NOMO-1 treated with dmso at 0.1 percent for 144 hours (cell line): ENCODE results near the gene DMRTC1B.
"Not testable (repeated sequence)": the region's sequence is repeated elsewhere in the genome, so short reads cannot be mapped to it uniquely, and the experiment has no call there.

Source experiments
- DNase-seq: peaks from one replicate; lab custom pipeline; 2025; ENCODE audit not compliant: unreplicated experiment; lab: John Stamatoyannopoulos, UW

The DMRTC1B gene

GRCh38 chrX:72776653-72777466 lies at the start of gene DMRTC1B:
DMRTC1B (plus strand) TSS chrX:72776890; CDS start chrX:72845136, 68,246 bp downstream.
- not testable (repeated sequence) for DNase-seq

GRCh38 chrX:72727846-72728245 lies 48.8 kb upstream of the DMRTC1B start:
- no peak for DNase-seq

- DNase-seq: not testable (repeated sequence)
Measured at GRCh38 chrX:72733636-72734035, 43.1 kb upstream of the DMRTC1B start.

DNA sequence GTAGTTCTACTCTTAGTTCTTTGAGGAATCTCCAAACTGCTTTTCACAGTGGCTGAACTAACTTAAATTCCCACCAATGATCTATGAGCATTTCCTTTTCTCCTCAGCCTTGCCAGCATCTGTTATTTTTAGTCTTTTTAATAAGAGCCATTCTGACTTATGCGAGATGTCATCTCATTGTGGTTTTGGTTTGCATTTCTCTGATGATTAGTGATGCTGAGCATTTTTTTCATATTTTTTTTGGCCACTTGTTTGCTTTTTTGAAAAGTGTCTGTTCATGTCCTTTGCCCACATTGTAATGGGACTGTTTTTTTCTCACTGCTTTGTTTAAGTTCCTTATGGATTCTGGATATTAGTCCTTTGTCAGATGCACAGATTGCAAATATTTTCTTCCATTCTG lies 41.1 kb upstream of the DMRTC1B start:
- DNase-seq: no peak

DNA sequence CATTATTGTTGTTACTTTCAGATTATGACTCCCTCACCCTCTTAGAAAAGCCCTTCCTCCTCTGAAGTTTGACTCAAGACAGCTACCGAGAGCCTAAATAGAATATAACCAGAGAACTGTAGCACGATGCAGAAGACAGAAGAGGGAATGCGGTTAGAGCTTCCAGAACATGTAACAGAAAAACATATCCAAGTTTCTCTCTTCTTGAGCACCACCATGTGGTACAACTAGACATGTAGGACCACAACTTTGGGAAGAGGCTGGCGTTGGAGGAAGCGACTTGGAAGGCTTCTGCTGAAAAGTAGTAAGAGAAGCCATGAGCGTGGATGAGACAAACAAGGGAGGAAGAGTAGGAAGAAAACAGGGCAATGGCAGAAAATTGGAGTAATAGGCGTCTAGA lies 31.1 kb upstream of the DMRTC1B start:
- not testable (repeated sequence) for DNase-seq

DNA sequence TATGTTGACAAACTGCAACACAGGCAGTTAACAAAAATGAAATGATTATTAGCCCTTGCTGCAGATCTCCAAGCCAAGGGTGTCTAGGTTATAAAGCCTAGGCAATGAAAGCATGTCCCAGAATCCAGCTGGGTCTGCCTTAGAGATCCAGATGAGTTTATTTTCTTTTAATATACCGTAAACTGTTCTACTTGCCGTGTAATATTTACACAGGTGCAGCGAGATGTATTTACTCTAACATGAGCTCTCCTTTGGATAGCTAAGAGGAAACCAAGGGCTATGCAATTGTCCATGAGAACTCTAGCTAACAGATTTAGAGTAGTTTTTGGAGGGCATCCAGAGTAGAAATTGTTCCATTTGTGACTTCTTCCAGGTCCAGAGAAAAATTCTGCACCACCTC lies 28.1 kb upstream of the DMRTC1B start:
- not testable (repeated sequence) for DNase-seq

DNA sequence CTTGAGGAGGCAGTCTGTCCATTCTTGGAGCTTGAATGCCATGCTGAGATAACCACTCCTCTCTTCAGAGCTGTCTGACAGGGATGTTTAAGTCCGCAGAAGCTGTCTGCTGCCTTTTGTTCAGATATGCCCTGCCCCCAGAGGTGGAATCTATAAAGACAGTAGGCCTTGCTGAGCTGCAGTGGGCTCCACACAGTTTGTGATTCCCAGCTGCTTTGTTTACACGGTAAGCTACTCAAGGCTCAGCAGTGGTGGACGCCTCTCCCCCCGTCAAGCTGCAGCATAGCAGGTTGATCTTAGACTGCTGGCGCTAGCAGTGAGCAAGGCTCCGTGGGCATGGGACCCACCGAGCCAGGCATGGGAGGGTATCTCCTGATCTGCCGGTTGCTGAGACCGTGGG lies 16.2 kb upstream of the DMRTC1B start:
- DNase-seq: not testable (repeated sequence)

DNA sequence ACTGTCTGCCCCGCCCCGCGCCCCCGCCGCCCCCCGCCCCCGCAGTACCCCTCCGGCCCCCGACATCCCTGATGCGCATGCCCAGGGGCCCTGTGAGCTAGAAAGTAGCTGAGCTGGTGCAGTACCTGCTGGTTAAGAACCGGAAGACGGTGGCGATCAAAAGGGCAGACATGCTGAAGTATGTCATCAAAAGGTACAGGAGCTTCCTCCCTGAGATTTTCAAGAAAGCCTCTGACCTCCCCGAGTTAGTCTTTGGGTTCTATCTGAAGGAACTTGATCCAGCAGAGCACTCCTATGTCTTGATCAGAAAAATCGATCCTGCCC lies 739 bp downstream of the DMRTC1B start:
- not testable (repeated sequence) for DNase-seq

DNA sequence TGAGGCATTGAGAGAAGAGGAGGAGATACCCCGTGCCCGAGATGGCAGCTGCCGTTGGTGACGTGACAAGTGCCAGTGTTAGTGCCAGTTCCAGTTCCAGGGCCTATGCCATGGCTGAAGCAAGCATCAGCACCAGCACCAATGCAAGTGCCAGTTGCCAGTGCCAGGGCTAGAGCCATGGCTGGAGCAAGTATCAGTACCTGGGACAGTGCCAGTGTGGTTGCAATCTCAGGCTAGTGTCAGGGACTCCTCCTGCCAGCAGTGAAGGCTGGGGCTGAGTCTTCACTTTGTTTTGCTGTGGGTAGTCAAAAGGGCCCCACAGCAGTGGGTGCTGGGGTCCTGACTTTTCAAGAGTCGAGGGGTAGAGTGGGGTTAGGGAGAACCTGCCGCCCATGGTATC lies 1.5 kb downstream of the DMRTC1B start:
- DNase-seq: not testable (repeated sequence)

DNA sequence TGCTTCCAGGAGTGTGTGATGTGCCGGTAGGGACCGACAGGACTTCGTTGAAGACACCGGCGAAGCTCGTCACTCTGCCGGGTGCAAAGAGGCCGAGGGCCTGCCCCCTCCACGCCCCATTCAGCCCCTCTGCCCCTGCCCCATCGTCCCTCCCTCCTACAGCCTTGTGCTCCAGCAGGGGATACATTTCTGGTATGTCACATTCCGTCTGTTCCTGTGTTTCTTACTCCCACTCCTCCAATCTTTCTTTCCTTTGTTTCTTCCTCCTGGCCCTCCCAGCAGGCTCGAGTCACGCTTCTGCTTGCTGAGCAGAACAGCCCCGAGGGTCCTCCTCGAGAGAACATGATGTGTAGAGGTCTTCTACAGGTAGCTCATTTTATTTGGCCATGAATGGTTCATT lies 5.9 kb downstream of the DMRTC1B start, which contains the start of gene FAM236B:
Gene FAM236B, minus strand, starts transcription at position 101 of the 400 bp plus-strand sequence. Its CDS starts 100 bp downstream, at position 1.
- DNase-seq: not testable (repeated sequence)

GRCh38 chrX:72783365-72783936 lies 6.8 kb downstream of the DMRTC1B start:
- DNase-seq: not testable (repeated sequence)

- not testable (repeated sequence) for DNase-seq
Measured at GRCh38 chrX:72783964-72784363, 7.3 kb downstream of the DMRTC1B start.

DNA sequence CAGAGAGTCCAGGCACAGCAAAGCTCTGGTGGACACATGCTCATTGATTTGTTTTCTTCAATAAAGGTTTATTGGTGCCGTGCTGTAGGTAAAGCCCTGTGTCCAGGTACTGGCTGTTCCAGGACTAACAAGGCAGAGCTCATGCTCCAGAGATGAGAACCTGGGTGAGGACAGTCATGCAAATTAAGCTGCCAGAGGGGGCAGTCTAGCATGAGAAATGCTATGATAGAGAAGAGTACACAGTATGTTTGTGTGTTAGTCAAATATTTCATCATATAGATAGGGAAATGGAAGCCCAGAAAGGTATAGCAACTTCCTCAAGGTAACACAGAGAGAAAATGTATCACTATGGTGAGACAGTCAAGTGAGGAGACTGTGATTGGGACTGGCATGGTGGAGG lies 11.5 kb downstream of the DMRTC1B start:
- DNase-seq: not testable (repeated sequence)

DNA sequence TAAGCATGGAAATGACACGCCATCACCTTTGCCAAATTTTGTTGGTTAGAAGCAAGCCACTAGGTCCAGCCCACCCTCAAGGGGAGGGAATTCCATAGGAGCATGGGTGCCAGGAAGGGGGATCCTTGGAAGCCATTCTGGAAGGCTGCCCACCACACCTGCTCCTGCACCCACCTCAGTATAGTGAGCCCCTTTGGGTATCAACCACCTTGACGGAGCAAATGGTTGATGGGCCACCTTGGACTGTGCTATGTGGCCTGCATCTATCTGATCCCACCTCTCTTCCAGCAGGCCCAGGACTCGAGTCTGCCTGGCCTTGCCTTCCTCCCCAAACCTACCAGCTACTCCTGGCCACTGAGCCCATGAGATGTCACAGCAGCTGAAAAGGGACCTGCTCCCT lies 13.7 kb downstream of the DMRTC1B start:
- DNase-seq: not testable (repeated sequence)

DNA sequence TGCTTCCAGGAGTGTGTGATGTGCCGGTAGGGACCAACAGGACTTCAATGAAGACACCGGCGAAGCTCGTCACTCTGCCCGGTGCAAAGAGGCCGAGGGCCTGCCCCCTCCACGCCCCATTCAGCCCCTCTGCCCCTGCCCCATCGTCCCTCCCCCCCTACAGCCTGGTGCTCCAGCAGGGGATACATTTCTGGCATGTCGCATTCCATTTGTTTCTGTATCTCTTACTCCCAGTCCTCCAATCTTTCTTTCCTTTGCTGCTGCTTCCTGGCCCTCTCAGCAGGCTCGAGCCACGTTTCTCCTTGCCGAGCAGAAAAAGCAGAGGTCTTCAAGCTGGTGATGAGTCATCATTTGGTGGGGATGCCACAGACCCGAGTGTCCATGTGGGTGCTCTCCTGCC lies 31.4 kb downstream of the DMRTC1B start, which contains the start of gene FAM236D:
Gene FAM236D, minus strand, starts transcription at position 101 of the 400 bp plus-strand sequence. Its CDS starts 100 bp downstream, at position 1.
- not testable (repeated sequence) for DNase-seq

DNA sequence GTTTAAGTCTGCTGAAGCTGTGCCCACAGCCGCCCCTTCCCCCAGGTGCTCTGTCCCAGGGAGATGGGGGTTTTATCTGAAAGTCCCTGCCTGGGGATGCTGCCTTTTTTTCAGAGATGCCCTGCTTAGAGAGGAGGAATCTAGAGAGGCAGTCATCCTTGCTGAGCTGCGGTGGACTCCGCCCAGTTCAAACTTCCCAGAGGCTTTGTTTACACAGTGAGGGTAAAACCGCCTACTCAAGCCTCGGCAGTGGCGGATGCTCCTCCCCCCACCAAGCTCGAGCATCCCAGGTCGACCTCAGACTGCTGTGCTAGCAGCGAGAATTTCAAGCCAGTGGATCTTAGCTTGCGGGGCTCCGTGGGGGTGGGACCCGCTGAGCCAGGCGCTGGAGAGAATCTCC lies 54.0 kb downstream of the DMRTC1B start:
- not testable (repeated sequence) for DNase-seq

DNA sequence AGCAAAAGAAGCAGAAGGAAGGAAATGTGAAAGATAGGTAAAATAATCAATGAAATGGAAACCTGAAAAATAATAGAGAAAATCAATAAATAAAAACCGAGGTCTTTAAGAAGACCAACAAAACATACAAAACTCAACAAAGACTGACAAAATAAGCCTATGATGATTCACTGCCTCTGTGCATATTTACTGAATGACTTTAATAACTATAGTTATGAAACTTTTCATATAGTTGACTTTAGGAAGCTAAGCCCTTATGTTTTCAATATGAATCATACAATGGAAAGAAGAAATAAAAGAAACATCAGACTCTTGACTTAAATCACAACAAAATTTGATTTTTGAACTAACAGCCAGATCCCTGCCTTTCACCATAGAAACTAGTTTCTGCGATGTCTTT lies 60.8 kb downstream of the DMRTC1B start:
- not testable (repeated sequence) for DNase-seq

DNA sequence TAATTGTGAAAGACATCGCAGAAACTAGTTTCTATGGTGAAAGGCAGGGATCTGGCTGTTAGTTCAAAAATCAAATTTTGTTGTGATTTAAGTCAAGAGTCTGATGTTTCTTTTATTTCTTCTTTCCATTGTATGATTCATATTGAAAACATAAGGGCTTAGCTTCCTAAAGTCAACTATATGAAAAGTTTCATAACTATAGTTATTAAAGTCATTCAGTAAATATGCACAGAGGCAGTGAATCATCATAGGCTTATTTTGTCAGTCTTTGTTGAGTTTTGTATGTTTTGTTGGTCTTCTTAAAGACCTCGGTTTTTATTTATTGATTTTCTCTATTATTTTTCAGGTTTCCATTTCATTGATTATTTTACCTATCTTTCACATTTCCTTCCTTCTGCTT lies 106.2 kb downstream of the DMRTC1B start:
- DNase-seq: not testable (repeated sequence)

GRCh38 chrX:72889740-72890139 lies 113.0 kb downstream of the DMRTC1B start:
- not testable (repeated sequence) for DNase-seq
